Fibroblast of the aortic adventitia (primary cell): ENCODE measurements around the gene GSX2. TPM values are rescaled to one million over a fixed set of nuclear protein-coding genes. Genes with fewer than 3 reads are reported as not detected.

Experiments
- DNase-seq: peaks from one replicate; pipeline ENCODE4 v3.0.0-alpha.2; 2010; ENCODE audit warnings: low read depth
- H3K4me3 ChIP-seq: 2 replicates; pipeline ENCODE4 v1.5.1; 2011; ENCODE audit warnings: low read depth, mild to moderate bottlenecking, control low read depth, low read length, moderate library complexity
- total RNA-seq: library from RNA; depleted of rRNA; stranded (reverse); fragments of >200 nt; gene quantifications from 2 replicates; pipeline ENCODE4 v1.2.3, GENCODE V29; 2012; ENCODE audit warnings: low replicate concordance
- TF ChIP-seq, protein P1 (sequence below): IDR thresholded peaks from 2 replicates; pipeline ENCODE4 v1.5.1; 2011; ENCODE audit warnings: mild to moderate bottlenecking, low read length, control low read depth, inconsistent platforms; ENCODE audit not compliant: insufficient read depth

GSX2 gene
- total RNA-seq, 1 donor = not detected

DNA sequence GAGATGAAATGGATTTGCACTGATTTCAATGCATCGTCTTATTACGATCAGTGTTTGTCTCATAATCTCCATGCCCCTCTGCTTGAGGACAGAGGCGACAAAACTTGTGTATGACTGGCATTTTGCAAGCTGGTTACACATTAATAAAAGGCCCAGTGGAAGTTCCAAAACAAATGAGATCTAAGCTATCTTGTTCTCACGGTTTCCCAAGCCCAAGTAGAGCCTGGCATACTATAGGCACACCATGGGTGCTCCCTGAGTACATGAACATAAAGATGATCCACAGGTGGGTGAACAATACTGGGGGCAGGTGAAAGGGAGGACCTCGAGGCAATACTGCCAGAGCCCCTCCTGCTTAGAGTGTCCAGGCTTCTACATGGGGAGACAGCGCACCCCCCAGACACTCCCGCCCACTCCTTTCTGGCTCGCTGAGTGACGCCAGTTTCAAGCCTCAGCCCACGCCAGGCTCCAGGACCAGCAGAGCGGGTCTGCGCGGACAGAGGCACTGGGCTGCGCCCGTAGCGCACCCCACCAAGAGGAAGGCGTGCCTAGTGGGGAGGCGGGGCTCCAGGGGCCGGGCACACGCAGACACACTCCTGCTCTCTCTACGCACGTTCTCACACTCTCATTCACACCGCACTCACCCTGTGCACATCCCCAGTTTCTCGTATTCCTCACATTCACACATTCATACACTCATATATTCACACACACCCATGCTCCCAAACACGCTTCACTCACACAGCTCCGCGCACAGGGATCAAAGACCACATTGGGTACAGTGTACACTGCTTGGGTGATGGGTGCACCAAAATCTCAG, 8.9 kb upstream of the GSX2 start:
- peak overlapping the region; percentile 66 for H3K4me3 ChIP-seq
- peak; percentile 23 for DNase-seq
- TF ChIP-seq, protein P1, sequence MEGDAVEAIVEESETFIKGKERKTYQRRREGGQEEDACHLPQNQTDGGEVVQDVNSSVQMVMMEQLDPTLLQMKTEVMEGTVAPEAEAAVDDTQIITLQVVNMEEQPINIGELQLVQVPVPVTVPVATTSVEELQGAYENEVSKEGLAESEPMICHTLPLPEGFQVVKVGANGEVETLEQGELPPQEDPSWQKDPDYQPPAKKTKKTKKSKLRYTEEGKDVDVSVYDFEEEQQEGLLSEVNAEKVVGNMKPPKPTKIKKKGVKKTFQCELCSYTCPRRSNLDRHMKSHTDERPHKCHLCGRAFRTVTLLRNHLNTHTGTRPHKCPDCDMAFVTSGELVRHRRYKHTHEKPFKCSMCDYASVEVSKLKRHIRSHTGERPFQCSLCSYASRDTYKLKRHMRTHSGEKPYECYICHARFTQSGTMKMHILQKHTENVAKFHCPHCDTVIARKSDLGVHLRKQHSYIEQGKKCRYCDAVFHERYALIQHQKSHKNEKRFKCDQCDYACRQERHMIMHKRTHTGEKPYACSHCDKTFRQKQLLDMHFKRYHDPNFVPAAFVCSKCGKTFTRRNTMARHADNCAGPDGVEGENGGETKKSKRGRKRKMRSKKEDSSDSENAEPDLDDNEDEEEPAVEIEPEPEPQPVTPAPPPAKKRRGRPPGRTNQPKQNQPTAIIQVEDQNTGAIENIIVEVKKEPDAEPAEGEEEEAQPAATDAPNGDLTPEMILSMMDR = no peak

DNA sequence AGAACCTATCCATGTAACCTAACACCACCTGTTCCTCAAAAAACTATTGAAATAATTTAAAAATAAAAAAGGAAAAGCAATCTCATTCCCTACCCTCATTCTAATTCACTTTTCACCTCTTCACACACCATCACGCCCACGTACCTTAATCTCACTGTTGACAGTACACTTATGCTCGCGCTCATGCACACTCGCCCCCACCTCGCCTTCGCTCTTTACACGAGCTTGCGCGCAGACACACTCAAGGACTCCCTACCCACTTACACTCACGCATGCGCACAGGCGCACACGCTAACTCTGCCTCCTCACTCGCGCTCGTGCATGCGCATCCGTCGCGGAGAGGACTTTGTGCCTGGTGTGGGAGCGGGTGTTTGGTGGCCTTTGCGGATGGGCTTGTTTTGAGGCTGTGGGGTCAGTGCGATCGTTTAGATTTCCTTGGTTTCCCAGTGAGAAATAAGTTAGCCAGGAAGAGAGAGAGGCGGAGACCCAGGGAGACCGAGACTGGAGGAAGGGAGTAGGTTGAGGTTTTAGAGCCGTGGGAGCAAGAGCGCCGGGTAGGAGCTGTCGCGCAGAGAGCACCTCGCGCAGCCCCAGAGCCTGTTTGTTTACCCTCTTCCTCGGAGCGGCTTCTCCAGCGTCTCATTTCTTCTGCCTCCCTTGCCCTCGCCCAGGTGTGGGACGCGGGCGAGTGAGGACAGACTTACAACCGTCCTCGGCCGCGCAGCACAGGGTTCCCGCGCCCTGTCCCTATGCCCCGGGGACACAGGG, 8.1 kb upstream of the GSX2 start:
- peak overlapping the region; percentile 66 for H3K4me3 ChIP-seq
- TF ChIP-seq, protein P1 = no peak
- DNase-seq = peak; percentile 82

DNA sequence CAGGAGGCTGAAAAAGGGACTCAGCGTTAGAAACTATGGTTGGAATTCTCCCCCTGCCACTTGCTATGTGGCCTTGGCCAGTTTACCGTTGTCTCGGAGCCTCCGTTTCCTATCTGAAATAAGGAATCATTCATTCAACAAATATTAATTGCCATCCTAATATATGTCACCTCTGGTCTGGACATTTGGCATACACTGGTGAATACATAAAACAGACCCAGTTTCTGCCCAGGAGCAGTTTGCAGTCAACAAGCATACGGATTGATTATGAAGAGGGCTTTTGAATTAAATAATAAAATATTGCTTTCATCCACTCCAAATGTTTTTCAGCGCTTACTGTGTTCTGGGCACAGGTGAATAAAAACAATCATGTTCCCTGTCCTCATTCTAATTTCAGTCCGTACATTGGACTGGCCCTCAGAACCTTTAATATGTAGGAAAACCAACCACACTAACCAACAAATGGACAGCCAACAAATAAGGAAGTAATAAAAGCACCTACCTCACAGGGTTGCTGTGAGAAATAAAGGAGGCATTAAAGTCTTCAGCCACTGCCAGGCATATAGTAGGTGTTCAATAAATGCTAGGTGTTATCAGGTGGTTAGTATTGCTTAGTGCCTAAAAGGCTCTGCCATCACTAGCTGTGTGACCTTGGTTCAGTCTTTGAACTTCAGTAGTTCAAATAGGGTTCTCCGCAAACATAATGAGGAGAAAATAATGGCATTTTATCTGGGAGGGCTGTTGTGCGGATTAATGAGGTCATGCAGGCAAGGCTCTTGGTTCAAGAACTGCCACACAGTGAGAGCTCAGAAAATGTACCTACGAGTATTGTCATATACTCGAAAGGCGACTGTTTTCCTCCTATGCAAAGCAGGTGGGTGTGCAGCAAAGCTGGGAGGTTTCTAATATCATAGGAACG, 7.3 kb upstream of the GSX2 start:
- peak overlapping the region; percentile 66 for H3K4me3 ChIP-seq
- TF ChIP-seq, protein P1 = no peak
- no peak for DNase-seq

DNA sequence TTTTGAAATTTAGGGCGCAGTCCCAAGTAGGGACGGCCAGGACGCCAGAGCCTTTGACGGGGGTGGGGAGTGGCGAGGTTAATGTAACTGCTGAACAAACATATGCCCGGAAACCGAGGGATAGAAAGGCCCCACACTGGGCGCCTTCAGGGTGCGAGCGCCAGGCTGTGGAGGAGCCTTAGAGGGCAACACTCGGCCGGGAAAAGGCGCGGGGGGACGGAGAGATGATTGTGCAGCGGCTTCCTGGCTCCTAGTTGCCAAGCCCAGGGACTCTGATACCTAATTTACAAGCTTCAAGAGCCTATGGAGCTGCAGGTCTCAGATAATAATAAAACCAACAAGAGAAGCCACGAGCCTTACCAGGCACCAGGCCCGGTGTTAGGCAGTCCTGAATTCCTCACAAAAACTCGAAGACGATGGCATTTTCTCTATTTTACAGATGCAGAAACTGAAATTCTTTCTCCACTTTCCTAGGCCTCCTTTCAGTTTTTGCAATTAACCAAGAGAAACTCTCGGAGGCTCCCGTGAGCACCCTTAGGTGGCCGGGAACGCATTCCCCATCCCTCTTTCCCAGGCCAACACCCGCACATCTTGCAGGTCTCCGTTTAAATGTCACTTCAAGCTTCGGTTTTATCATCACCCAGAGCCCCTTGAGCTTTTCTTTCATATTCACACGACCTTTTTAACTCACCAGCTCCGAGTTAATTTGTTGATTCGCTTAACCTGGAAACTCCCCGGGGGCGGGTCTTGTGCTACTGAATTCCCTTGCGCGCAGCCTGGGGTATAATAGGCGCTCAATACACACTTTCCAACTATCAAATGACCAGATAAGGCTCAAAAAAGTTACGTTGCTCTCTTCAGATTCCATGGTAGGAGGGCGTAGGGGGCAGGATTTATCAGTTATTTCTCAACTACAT, 6.4 kb upstream of the GSX2 start:
- DNase-seq = no peak
- H3K4me3 ChIP-seq = no peak overlapping the region
- TF ChIP-seq, protein P1 = no peak

DNA sequence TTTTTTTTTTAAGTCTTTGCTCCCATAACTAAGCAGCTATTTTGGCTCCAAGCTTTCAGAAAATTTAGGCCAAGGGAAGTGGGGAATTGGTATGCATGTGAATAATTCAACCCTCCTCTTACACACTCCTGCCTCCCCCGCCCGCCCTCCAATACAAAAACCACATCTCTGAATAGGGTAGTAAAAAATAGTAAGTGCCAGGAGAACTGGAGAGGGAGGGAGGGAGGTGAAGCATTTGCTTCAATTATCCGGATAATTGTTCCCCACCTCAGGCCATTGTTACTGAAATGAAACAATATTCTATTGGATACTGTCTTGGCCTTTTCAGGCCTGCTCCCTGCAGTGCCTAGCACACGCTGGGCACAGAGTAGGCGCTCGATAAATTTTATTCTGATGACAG, 5.5 kb upstream of the GSX2 start:
- TF ChIP-seq, protein P1 = no peak
- no peak overlapping the region for H3K4me3 ChIP-seq
- no peak for DNase-seq
